ENCODE measurements around the gene NTN4.

GRCh38 chr12:95803817-95804216 is 13.3 kb upstream of the NTN4 start:
- no peak for TF ChIP-seq CTCF (conservative IDR thresholded peaks at IDR 0.05)
- TF ChIP-seq ZFX (IDR thresholded peaks at IDR 0.05), result no peak
